ENCODE data around the gene RAD51B. TPM values are rescaled to one million over a fixed set of nuclear protein-coding genes. Genes with fewer than 3 reads are reported as not detected.

The RAD51B gene
- total RNA-seq, 1 donor from 2014 or later = 16.7 TPM

DNA sequence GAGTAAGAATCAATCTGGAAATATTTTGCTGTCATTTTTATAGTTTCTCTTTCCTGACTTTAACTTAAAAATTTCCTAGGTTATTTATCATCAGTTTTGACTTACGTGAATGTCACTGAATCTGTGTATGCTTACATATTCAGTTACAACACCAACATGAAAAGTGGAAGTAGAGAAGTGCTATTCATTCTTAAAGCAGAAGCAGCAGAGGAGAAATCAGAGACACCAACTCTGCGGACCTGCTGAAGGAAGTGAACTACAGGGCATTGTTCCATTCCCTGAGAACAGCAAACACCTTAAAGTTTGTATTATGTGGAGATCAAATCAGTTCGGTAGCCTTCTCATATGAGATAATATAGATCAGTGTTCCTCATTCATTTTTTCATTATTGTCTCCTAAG, 34.1 kb downstream of the RAD51B start:
- H3K27me3 Mint-ChIP-seq (ENCODE audit: low read depth) = no peaks in the 10 kb centered on the region
- peaks cover 6% of the 10 kb centered on the region for H3K36me3 Mint-ChIP-seq (ENCODE audit: low read depth)
- H3K9me3 Mint-ChIP-seq = peaks cover 7% of the 10 kb centered on the region
- DNase-seq (ENCODE audit: low read depth, low spot score) = no peak
- TF ChIP-seq, protein P1, sequence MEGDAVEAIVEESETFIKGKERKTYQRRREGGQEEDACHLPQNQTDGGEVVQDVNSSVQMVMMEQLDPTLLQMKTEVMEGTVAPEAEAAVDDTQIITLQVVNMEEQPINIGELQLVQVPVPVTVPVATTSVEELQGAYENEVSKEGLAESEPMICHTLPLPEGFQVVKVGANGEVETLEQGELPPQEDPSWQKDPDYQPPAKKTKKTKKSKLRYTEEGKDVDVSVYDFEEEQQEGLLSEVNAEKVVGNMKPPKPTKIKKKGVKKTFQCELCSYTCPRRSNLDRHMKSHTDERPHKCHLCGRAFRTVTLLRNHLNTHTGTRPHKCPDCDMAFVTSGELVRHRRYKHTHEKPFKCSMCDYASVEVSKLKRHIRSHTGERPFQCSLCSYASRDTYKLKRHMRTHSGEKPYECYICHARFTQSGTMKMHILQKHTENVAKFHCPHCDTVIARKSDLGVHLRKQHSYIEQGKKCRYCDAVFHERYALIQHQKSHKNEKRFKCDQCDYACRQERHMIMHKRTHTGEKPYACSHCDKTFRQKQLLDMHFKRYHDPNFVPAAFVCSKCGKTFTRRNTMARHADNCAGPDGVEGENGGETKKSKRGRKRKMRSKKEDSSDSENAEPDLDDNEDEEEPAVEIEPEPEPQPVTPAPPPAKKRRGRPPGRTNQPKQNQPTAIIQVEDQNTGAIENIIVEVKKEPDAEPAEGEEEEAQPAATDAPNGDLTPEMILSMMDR (conservative IDR thresholded peaks at IDR 0.05) = no peak
- no peak overlapping the region for H3K27ac Mint-ChIP-seq (ENCODE audit: unreplicated experiment)
- no peaks in the 10 kb centered on the region for H3K4me1 Mint-ChIP-seq
- H3K4me3 Mint-ChIP-seq = no peak overlapping the region

DNA sequence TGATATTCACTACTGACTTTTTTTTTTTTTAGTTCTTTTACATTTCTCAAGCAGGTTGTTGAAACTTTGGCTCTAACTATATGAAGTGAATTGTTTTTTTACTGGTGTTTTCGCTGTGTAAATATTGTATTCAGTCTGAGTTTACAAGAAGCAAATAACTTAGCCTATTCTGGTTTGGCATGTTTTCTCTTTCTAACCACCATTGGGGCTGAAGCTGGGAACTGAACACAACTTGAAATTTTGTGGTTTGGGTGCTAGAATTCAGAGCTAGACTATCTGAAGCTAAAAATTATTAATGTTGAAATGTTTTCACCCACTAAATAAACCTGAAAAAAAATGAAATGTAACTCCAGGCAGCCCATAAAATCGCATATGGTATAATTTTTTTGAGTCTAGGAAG, 37.2 kb downstream of the RAD51B start:
- DNase-seq (ENCODE audit: low read depth, low spot score) = no peak
- no peaks in the 10 kb centered on the region for H3K27me3 Mint-ChIP-seq (ENCODE audit: low read depth)
- no peaks in the 10 kb centered on the region for H3K9me3 Mint-ChIP-seq
- no peak overlapping the region for H3K4me3 Mint-ChIP-seq
- H3K4me1 Mint-ChIP-seq = no peaks in the 10 kb centered on the region
- no peak overlapping the region for H3K27ac Mint-ChIP-seq (ENCODE audit: unreplicated experiment)
- H3K36me3 Mint-ChIP-seq (ENCODE audit: low read depth) = no peaks in the 10 kb centered on the region
- TF ChIP-seq, protein P1 (conservative IDR thresholded peaks at IDR 0.05) = no peak

DNA sequence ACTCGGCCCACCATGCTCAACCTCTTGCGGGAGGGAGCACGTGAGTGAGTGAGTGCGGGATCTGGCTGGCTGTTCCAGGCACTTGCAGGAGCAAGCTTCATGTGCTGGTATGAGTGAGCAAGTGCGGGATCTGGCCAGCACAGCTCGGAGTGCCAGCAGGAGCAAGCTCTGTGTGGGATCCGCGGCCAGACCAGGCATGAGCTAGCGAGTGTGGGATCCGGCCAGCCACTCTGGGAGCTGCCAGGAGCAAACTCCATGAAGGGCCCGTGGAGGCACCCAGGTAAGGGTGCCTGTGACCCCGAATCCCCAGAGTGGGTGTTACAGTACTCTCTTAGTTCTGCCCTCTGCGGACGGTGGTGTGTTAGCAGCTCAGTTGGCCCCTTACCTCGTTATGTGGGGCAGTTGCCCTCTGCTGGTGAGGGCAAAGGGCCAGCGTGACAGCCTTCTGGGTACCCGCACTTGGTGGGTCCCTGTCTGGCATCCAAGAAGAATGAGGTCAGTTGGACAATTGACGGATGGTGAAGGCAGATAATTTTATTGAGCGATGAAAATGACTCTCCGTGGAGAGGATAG, 38.3 kb downstream of the RAD51B start:
- DNase-seq (ENCODE audit: low read depth, low spot score) = no peak
- Mint-ChIP-seq H3K9me3 (no peaks in the 10 kb centered on the region), H3K27ac (ENCODE audit: unreplicated experiment) (no peak overlapping the region), H3K4me1 (no peaks in the 10 kb centered on the region), H3K36me3 (ENCODE audit: low read depth) (no peaks in the 10 kb centered on the region), H3K27me3 (ENCODE audit: low read depth) (no peaks in the 10 kb centered on the region), H3K4me3 (no peak overlapping the region)
- TF ChIP-seq, protein P1 (conservative IDR thresholded peaks at IDR 0.05) = no peak

DNA sequence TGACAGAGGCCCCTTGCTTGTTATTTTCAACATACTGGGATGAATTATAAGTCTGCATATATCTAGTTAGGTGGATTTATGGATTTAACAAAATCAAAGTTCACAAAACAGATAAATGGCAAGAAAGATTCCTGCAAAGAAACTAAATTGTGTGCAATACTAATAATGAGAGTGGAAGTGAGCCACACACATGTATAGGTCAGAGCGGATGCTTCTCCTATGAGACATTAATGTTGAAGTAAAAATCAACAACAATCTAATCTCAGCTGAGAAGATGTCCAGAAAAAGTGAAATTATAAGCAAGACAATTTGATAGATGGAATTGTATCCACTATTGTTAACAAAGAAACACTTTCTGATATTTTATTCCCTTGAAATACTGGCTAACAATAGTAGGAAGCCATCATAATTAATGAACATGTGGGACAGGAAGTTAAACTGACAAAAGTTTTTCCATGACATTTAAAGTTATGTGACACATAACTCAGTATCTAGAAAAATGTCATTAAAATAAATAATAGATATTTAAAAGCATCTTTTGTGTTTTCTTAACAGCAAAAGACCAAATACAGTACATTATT, 39.7 kb downstream of the RAD51B start:
- no peak overlapping the region for H3K27ac Mint-ChIP-seq (ENCODE audit: unreplicated experiment)
- H3K4me1 Mint-ChIP-seq = no peaks in the 10 kb centered on the region
- H3K27me3 Mint-ChIP-seq (ENCODE audit: low read depth) = no peaks in the 10 kb centered on the region
- H3K36me3 Mint-ChIP-seq (ENCODE audit: low read depth) = no peaks in the 10 kb centered on the region
- TF ChIP-seq, protein P1 (conservative IDR thresholded peaks at IDR 0.05) = no peak
- H3K9me3 Mint-ChIP-seq = no peaks in the 10 kb centered on the region
- H3K4me3 Mint-ChIP-seq = no peak overlapping the region
- DNase-seq (ENCODE audit: low read depth, low spot score) = no peak

DNA sequence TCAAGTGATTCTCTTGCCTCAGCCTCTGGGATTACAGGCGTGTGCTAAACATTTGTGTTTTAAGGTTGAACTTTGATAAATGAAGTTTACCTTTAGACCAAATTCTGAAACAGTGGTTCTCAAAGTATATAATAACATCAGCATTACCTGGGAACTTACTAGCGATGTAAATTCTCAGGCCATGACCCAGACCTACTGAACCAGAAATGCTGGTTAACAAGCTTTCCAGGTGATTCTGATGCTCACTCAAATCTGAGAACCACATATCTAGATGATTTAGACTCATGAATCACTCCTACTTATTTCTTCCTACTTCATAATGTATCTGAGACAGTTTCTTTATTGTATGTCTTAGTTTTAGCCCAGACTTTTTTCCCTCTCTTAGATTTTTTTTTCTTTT, 43.6 kb downstream of the RAD51B start:
- no peak overlapping the region for H3K4me3 Mint-ChIP-seq
- H3K4me1 Mint-ChIP-seq = no peaks in the 10 kb centered on the region
- H3K27ac Mint-ChIP-seq (ENCODE audit: unreplicated experiment) = no peak overlapping the region
- no peak for DNase-seq (ENCODE audit: low read depth, low spot score)
- TF ChIP-seq, protein P1 (conservative IDR thresholded peaks at IDR 0.05) = no peak
- H3K9me3 Mint-ChIP-seq = no peaks in the 10 kb centered on the region
- H3K36me3 Mint-ChIP-seq (ENCODE audit: low read depth) = peaks cover 22% of the 10 kb centered on the region
- H3K27me3 Mint-ChIP-seq (ENCODE audit: low read depth) = no peaks in the 10 kb centered on the region
